Erythroblast (primary cell): ENCODE measurements around the gene TLX3.

Source experiments
- DNase-seq, 2 experiments: peaks; one replicate each; lab custom pipeline; 2025; lab: John Stamatoyannopoulos, UW
- GATA1 ChIP-seq: IDR thresholded peaks from 2 replicates; pipeline ENCODE4 v1.6.1; 2011; ENCODE audit warnings: low read depth, mild to moderate bottlenecking, control low read depth, low read length, moderate library complexity
- POLR2A ChIP-seq: IDR thresholded peaks from 2 replicates; pipeline ENCODE4 v1.6.1; 2011; ENCODE audit warnings: mild to moderate bottlenecking, low read length

The TLX3 gene

DNA sequence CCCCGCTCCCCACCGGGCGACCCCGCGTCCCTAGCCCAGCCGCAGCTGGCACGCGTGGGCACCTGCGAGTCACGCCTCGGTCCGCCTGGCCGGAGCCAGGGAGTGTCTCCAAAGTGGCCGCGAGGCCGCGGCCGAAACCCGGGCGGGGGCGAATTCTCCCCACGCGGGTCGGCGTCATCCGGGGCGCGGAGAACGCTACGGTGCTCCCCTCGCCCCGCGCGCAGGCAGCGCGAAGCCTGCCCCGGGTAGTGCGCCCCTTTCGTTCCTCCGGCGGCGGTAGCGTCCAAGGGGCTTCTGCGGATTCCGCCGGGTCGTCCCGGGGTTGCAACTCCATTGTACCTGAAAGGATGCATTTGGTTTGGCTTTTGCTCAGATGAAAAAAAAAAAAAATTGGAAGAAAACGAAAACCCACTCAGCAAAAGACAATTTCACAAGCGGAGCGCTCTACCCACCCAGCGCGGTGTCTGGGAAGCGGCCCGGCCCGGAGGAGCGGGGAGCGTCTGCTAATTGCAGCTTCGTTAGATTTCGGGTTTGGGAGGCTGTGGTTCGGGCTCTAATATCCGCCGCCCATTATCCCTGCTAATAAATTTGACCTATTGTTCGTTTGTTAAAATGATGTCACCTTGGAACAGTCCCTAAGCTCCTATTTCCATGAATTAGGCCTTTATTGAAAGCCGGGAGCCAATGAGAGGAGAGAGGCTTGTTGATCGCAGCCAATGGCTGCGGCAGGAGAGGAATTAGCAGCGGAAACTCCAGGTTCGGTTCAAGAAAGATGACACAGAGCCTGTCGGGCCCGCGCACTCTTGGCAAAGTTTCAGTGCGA lies at the start of gene TLX3:
Gene TLX3 (plus strand): TSS at position 796 of the 823 bp plus-strand sequence. CDS start 118 bp downstream, outside the sequence.
- no peak for TF ChIP-seq GATA1
- TF ChIP-seq POLR2A = no peak
- DNase-seq = peak; percentile 59 to 79

DNA sequence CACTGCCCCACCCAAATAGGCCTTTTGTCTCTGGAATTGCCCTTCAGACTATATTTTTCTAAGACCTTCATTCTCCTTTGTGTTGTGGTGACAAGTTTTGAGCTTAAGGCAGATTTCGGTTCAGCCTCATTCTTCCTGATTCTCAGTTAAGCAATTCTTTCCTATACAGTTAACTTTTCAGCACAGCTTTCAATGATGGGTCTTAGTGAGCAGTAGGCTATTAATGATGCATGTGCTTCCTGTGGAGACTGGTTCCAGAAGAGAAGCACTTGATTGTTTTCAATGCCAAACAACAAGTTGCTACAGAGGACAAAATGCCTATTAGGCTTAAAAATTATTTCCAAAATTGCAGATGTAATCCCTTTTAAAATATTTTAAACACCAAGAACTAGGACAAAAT lies 47.7 kb upstream of the TLX3 start:
- DNase-seq = no peak
- no peak for TF ChIP-seq POLR2A
- no peak for TF ChIP-seq GATA1

DNA sequence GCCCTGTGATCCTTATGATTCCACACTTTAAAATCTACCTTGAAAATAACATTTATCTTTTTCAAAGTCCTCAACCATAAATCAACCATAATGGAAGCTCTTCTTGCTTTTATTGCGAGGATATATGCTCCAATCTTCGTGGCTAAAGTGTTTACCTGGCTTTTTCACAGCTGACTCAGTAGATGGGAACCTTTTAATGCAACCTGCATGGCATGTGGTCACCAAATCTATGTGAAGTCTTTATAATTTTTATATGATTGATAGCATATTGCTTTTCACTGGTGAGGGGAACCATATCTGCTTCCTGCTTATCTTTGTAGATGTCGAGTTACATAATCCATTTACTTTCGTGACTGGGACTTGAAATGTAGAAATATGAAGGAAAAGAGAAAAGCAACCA lies 47.1 kb upstream of the TLX3 start:
- TF ChIP-seq POLR2A (no peak), GATA1 (no peak)
- DNase-seq = no peak

DNA sequence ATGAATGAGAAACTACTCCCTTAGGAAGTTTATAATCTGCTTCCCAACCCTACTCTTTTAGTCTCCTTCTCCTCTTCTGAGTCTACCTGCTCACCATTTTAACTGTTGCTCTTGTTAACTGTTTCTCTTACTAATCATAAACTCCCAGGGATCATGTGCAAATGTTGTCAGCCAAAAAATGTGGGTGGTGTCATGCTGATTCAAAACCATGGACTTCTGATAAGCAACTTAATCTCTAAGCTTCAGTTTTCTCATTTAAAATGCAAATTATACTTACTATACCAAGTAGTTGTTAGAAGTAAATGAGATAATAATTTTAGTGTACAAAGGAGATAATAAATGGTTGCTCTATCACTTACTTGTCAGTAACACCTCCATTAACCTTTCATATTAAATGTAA lies 45.9 kb upstream of the TLX3 start:
- DNase-seq = peak; percentile 76 to 92
- TF ChIP-seq GATA1 = no peak
- peak; percentile 48 for TF ChIP-seq POLR2A

DNA sequence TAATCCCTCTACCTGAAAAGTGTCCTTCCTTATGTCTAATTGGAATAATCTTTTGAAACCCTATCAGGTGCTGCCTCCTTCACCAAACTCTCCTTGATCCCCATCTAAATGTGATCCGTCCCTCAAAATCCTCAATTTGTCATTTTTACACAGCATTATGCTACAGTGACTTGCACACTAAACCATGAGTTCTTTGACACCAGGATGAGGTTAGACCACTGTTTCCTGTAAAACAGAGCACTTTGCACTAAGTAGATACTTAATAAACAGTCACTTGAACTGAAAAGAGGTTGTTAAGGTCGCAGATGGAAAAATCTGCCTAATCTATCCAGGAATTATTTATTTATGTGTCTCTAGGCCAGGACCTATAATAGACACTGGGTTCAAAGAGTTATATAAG lies 44.2 kb upstream of the TLX3 start:
- TF ChIP-seq GATA1 (no peak), POLR2A (no peak)

GRCh38 chr5:171268700-171269620 lies 40.1 kb upstream of the TLX3 start:
- TF ChIP-seq POLR2A (no peak), GATA1 (no peak)
- DNase-seq = peak in 1 of 2 experiments; percentile 11

More for the DNA sequence above, 44.2 kb upstream of the TLX3 start:
- DNase-seq = no peak

DNA sequence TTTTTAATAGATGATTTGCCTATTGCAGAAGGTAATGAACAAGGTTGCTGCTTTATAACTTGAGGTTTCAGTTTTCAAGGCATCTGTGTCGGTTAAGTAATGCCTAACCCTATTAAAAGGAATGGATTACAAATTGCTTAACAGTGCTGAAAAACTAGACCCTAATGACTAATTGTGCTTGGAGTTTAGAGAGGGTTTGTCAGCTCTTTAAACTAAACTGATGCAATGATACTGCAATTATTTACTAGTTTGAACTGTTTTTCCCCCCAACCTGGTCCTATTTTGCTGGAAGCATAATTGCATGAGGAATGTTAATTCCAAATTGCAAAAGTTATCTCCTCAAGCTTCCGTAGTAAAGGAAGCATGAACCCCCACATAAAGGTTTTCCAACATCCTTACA lies 39.3 kb upstream of the TLX3 start:
- TF ChIP-seq GATA1 (no peak), POLR2A (no peak)
- peak; percentile 12 to 61 for DNase-seq

- DNase-seq = peak in 1 of 2 experiments; percentile 46
- TF ChIP-seq GATA1 (no peak), POLR2A (no peak)
Measured at GRCh38 chr5:171270136-171270535, 38.9 kb upstream of the TLX3 start.

DNA sequence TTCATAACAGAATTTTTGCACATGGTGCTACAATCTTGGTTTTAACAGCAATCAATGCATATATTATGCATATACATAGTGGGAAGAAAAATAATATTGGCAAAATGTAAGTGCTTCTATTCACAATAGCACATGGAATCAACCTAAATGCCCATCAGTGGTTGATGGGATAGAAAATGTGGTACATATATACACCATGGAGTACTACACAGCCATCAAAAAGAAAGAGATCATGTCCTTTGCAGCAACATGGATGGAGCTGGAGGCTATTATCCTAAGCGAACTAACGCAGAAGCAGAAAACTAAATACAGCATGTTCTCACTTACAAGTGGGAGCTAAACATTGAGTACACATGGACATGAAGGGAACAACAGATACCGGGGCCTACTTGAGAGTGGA lies 37.2 kb upstream of the TLX3 start:
- TF ChIP-seq GATA1 (no peak), POLR2A (no peak)
- no peak for DNase-seq

DNA sequence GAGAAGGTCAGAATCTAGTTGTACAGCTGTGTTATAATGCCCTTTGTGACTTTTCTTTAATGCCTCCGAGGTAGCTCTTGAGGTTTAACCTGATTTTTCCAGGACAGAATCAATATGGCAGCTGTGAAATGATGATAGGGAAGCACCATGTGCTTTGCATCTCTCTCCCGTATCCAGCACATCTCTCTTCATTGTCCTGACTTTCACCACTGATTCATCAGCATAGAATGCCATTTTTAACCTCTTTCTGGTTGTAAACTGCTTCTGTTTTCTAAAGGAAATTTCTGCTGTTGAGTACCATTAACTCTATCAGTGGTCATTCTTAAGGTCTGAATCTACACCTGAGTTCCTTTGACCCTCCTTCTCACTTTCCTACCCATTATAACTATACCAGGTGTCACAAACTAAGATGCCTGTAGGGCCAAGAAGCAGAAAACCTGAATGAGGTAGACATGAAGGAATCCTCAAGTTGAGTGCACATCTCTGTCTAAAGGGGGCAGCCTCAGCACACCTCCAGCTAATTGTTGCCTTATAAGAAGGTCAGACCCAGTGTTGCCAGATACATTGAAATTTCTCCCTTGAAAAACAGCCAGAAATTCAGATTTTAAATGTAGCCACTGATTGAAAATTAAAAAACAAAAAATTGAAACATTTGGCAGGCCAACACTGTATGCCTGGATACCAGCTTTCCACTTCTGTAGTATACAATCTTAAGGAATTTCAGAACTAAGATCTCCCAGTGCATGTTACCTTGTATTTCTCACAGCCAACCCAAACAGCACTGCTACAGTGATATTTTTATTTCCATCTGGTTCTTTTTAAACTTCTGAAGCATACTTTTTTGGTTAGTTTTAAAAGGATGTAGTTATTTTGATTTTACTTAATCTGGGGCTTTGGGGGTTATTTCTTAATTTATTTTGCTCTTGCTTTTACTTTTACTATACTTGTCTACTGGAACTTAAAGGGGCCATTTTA lies 35.8 kb upstream of the TLX3 start:
- TF ChIP-seq POLR2A (no peak), GATA1 (no peak)
- peak; percentile 44 to 55 for DNase-seq

- TF ChIP-seq POLR2A (no peak), GATA1 (no peak)
- no peak for DNase-seq
Measured at GRCh38 chr5:171275841-171276544, 33.1 kb upstream of the TLX3 start.

DNA sequence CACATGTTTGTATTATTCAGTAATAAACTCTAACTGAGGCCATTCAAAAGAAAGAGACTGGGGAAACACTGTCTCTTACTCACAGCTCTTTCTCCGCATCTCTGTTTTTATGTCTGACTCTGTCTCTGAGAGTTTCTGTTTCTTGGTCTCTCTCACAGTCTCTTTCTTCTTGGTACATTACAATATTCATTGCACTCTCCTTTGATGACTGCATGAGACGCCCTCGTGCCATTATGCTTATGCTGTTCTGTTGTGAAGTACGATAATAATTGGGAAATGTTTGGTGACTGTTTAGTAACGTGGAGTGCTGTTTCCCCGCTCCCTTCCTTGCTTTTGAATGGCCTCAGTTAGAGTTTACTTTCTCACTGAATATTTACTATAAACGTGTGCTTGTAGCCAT lies 25.3 kb upstream of the TLX3 start:
- DNase-seq = no peak
- no peak for TF ChIP-seq GATA1
- TF ChIP-seq POLR2A = no peak

- DNase-seq = no peak
Measured at GRCh38 chr5:171285465-171285864, 23.6 kb upstream of the TLX3 start.

More at GRCh38 chr5:171285465-171285864, 23.6 kb upstream of the TLX3 start:
- TF ChIP-seq POLR2A (no peak), GATA1 (no peak)
